ENCODE data around the gene SPPL2A. TPM values are rescaled to one million over a fixed set of nuclear protein-coding genes. Genes with fewer than 3 reads are reported as not detected.
"Not testable (repeated sequence)": the region's sequence is repeated elsewhere in the genome, so short reads cannot be mapped to it uniquely, and the experiment has no call there.

The SPPL2A gene
- total RNA-seq, 1 experiment from 2014 or later: 64.4 TPM

GRCh38 chr15:50697109-50697797, 68.3 kb downstream of the SPPL2A start:
- Histone ChIP-seq H4K91ac (ENCODE audit: insufficient read length, low read depth, low read length) (no peak overlapping the region), H2AK5ac (ENCODE audit: insufficient read length, low read length) (no peak overlapping the region), H3K79me2 (ENCODE audit: insufficient read depth, low read length) (peaks cover 2% of the 10 kb centered on the region; the same call in 1 of the 2 replicates), H3K18ac (ENCODE audit: insufficient read length, low read depth, low read length) (no peak overlapping the region), H3K4me2 (ENCODE audit: insufficient read depth, insufficient read length, low read length) (no peak overlapping the region), H3K79me1 (ENCODE audit: insufficient read depth, low read depth, low read length, poor library complexity, severe bottlenecking) (no peaks in the 10 kb centered on the region), H3K23me2 (ENCODE audit: insufficient read length, low read depth, low read length, poor library complexity, severe bottlenecking) (no peaks in the 10 kb centered on the region), H2BK12ac (ENCODE audit: insufficient read length, low read depth, low read length) (no peak overlapping the region), H3K56ac (ENCODE audit: insufficient read length, low read depth, low read length) (no peak overlapping the region), H3K23ac (ENCODE audit: insufficient read length, low read depth, low read length) (no peak overlapping the region), H3K27me3 (ENCODE audit: insufficient read depth, low read length) (no peaks in the 10 kb centered on the region), H2BK20ac (ENCODE audit: low read depth, low read length, poor library complexity, severe bottlenecking) (no peak overlapping the region), H3K4ac (ENCODE audit: low read depth, low read length) (no peak overlapping the region), H3K9ac (ENCODE audit: extremely low read depth, insufficient read length, low read length) (no peak overlapping the region), H3K4me1 (ENCODE audit: insufficient read depth, low read length) (no peaks in the 10 kb centered on the region), H2BK5ac (ENCODE audit: insufficient read length, low read length) (no peak overlapping the region), H2BK120ac (ENCODE audit: low read depth, low read length, poor library complexity, severe bottlenecking) (no peak overlapping the region), H3K14ac (ENCODE audit: insufficient read depth, low read length) (no peak overlapping the region), H4K5ac (ENCODE audit: insufficient read length, low read depth, low read length) (no peak overlapping the region), H3K9me3 (ENCODE audit: control insufficient read depth, low read depth, low read length) (no peaks in the 10 kb centered on the region), H3K27ac (ENCODE audit: insufficient read length, low read depth, low read length) (no peak overlapping the region), H2BK15ac (ENCODE audit: low read depth, low read length) (no peak overlapping the region), H4K8ac (replicated peaks; ENCODE audit: insufficient read length, low read depth, low read length) (no peak overlapping the region), H4K20me1 (ENCODE audit: control insufficient read depth, insufficient read depth, insufficient read length) (no peaks in the 10 kb centered on the region), H2AFZ (ENCODE audit: low read length) (no peak overlapping the region), H3T11ph (ENCODE audit: low read length) (no peak overlapping the region)
- H3K27me3 Mint-ChIP-seq (ENCODE audit: low read depth): no peaks in the 10 kb centered on the region
- no CpG with 5 or more reads among the region's 4 CpGs for WGBS (ENCODE audit: extremely low coverage, insufficient read length, low lambda C conversion rate)
- H3K36me3 Mint-ChIP-seq (ENCODE audit: insufficient read depth in 1 of 3, low read depth in 3 of 3): peaks cover 0 to 2% (median 0%) of the 10 kb centered on the region in 3 experiments; a peak in 1 of 7 replicates
- no peak overlapping the region for H3K4me3 Mint-ChIP-seq
- DNase-seq: no peak
- no peak overlapping the region for H3K27ac Mint-ChIP-seq
- TF ChIP-seq CTCF (conservative IDR thresholded peaks at IDR 0.05): no peak
- H3K4me1 Mint-ChIP-seq: no peaks in the 10 kb centered on the region
- H3K9me3 Mint-ChIP-seq: no peaks in the 10 kb centered on the region

- H3K56ac ChIP-seq (ENCODE audit: insufficient read length, low read depth, low read length); H3K27ac ChIP-seq (ENCODE audit: insufficient read length, low read depth, low read length); H3K27me3 ChIP-seq (ENCODE audit: insufficient read depth, low read length); H3K23me2 ChIP-seq (ENCODE audit: insufficient read length, low read depth, low read length, poor library complexity, severe bottlenecking); H3K27ac Mint-ChIP-seq; H3K14ac ChIP-seq (ENCODE audit: insufficient read depth, low read length); H2AK5ac ChIP-seq (ENCODE audit: insufficient read length, low read length); H3K4me1 Mint-ChIP-seq; H3K36me3 Mint-ChIP-seq (ENCODE audit: insufficient read depth in 1 of 3, low read depth in 3 of 3); H3K9me3 Mint-ChIP-seq; DNase-seq; H2BK12ac ChIP-seq (ENCODE audit: insufficient read length, low read depth, low read length); H3K23ac ChIP-seq (ENCODE audit: insufficient read length, low read depth, low read length); H4K91ac ChIP-seq (ENCODE audit: insufficient read length, low read depth, low read length); H2BK15ac ChIP-seq (ENCODE audit: low read depth, low read length); H2BK5ac ChIP-seq (ENCODE audit: insufficient read length, low read length); H3T11ph ChIP-seq (ENCODE audit: low read length); H3K9ac ChIP-seq (ENCODE audit: extremely low read depth, insufficient read length, low read length); H3K27me3 Mint-ChIP-seq (ENCODE audit: low read depth); H4K5ac ChIP-seq (ENCODE audit: insufficient read length, low read depth, low read length); H2BK120ac ChIP-seq (ENCODE audit: low read depth, low read length, poor library complexity, severe bottlenecking); H3K18ac ChIP-seq (ENCODE audit: insufficient read length, low read depth, low read length); H3K4me2 ChIP-seq (ENCODE audit: insufficient read depth, insufficient read length, low read length); H2AFZ ChIP-seq (ENCODE audit: low read length); H3K4me1 ChIP-seq (ENCODE audit: insufficient read depth, low read length); H3K9me3 ChIP-seq (ENCODE audit: control insufficient read depth, low read depth, low read length); H2BK20ac ChIP-seq (ENCODE audit: low read depth, low read length, poor library complexity, severe bottlenecking); H3K4ac ChIP-seq (ENCODE audit: low read depth, low read length); H3K79me1 ChIP-seq (ENCODE audit: insufficient read depth, low read depth, low read length, poor library complexity, severe bottlenecking); H3K79me2 ChIP-seq (ENCODE audit: insufficient read depth, low read length); H4K8ac ChIP-seq (replicated peaks; ENCODE audit: insufficient read length, low read depth, low read length); H4K20me1 ChIP-seq (ENCODE audit: control insufficient read depth, insufficient read depth, insufficient read length); H3K4me3 Mint-ChIP-seq: not testable (repeated sequence)
- no CpG with 5 or more reads among the region's 9 CpGs for WGBS (ENCODE audit: extremely low coverage, insufficient read length, low lambda C conversion rate)
Measured at GRCh38 chr15:50694634-50695165, 70.8 kb downstream of the SPPL2A start.
